K562 (cell line): Measurements from ENCODE around the gene PPT1. TPM values are rescaled to one million over a fixed set of nuclear protein-coding genes. Genes with fewer than 3 reads are reported as not detected.

Experiments
- BCL6 ChIP-seq: fragments of 250-450 bp; sonication (Bioruptor Pico); IDR thresholded peaks from 2 replicates; pipeline ENCODE4 v1.4.0; 2020
- CHD7 ChIP-seq: fragments of 200-600 bp; sonication (generic); IDR thresholded peaks from one replicate; pipeline ENCODE4 v1.6.1; 2012; ENCODE audit warnings: mild to moderate bottlenecking, low read depth, low read length, inconsistent platforms
- E2F5 ChIP-seq: sonication (generic); formaldehyde crosslinking; IDR thresholded peaks from 2 replicates; pipeline ENCODE4 v1.8.0; 2022; ENCODE audit warnings: mild to moderate bottlenecking, missing genetic modification reagents
- ESRRB ChIP-seq: fragments of 250-450 bp; sonication (Bioruptor Pico); IDR thresholded peaks from 2 replicates; pipeline ENCODE4 v1.5.0; 2020; ENCODE audit warnings: mild to moderate bottlenecking, moderate library complexity, borderline replicate concordance
- JUN ChIP-seq, 2 experiments: sonication (generic) in 1 of 2; formaldehyde crosslinking in 1 of 2; IDR thresholded peaks; 2 replicates each; pipeline versions ENCODE4 v1.6.1 to v1.8.0; 2012 to 2022; ENCODE audit warnings: borderline replicate concordance in 2 of 2, mild to moderate bottlenecking in 2 of 2, improper control_type of control experiment in 1 of 2, low read depth in 1 of 2, low read length in 1 of 2, missing genetic modification reagents in 1 of 2
- MXI1 ChIP-seq: IDR thresholded peaks from 2 replicates; pipeline ENCODE4 v1.6.1; 2011; ENCODE audit warnings: low read depth, mild to moderate bottlenecking, improper control_type of control experiment, low read length
- POLR2B ChIP-seq: fragments of 450-650 bp; IDR thresholded peaks from 2 replicates; pipeline ENCODE4 v1.6.1; 2018; ENCODE audit warnings: low read depth; ENCODE audit not compliant: partially characterized antibody
- SMAD3 ChIP-seq: fragments of 450-650 bp; formaldehyde crosslinking; conservative IDR thresholded peaks from 2 replicates; pipeline ENCODE4 v1.4.0; 2020; ENCODE audit warnings: mild to moderate bottlenecking
- SMAD4 ChIP-seq: fragments of 250-450 bp; sonication (Bioruptor Pico); conservative IDR thresholded peaks from 2 replicates; pipeline ENCODE4 v1.8.0; 2021; ENCODE audit warnings: inconsistent platforms, mild to moderate bottlenecking, moderate library complexity
- USF1 ChIP-seq: sonication (generic); formaldehyde crosslinking; IDR thresholded peaks from 2 replicates; pipeline ENCODE4 v1.9.0; 2022; ENCODE audit warnings: mild to moderate bottlenecking, missing genetic modification reagents
- ZHX1 ChIP-seq: fragments of 150-350 bp; conservative IDR thresholded peaks from 2 replicates; pipeline ENCODE4 v1.6.1; 2014; ENCODE audit warnings: low read length
- polyA plus RNA-seq, 8 experiments: library from polyadenylated mRNA; depleted of rRNA in 4 of 8; stranded (reverse) in 5 of 8; unstranded in 3 of 8; fragments of >200 nt; fragmentation: Nextera tagmentation in 2 of 8; fragmentation: Illumina TruSeq in 1 of 8; extraction: Ambion mirVana in 2 of 8; extraction: Trizol in 1 of 8; gene quantifications; 2 replicates each; pipeline versions ENCODE4 v1.2.1 to v1.2.3, GENCODE V29; 2011 to 2014; ENCODE audit warnings: inconsistent platforms in 1 of 8, missing spikeins in 1 of 8
- total RNA-seq, 7 experiments: library from RNA; depleted of rRNA in 6 of 7; stranded (reverse); fragments of >200 nt in 6 of 7; fragmentation: Illumina TruSeq in 2 of 7; extraction: Trizol in 2 of 7; gene quantifications; 2 replicates each; pipeline versions ENCODE4 v1.2.1 to v1.2.3, GENCODE V29; 2011 to 2021; ENCODE audit warnings: low replicate concordance in 1 of 7

PPT1 gene
- total and polyA plus RNA-seq, 9 of the 15 experiments (the other 6 are each of a cell fraction or from before 2014, with no cell fraction given): 72.2 to 285 (median 143) TPM

GRCh38 chr1:40130892-40131291 is 33.8 kb upstream of the PPT1 start (continued):
- TF ChIP-seq E2F5: no peak
- peak; percentile 42; the same call in 1 of the 2 replicates for TF ChIP-seq JUN (IDR thresholded peaks at IDR 0.05; ENCODE audit: borderline replicate concordance, low read depth, low read length)
- TF ChIP-seq JUN (CRISPR knock-in tag; IDR thresholded peaks at IDR 0.05; ENCODE audit: borderline replicate concordance): no peak
- TF ChIP-seq SMAD3: peak; percentile 72; the same call in 1 of the 2 replicates
- TF ChIP-seq MXI1: no peak
- no peak for TF ChIP-seq POLR2B
- peak; percentile 59; the same call in 1 of the 2 replicates for TF ChIP-seq BCL6 (CRISPR knock-in tag)
- TF ChIP-seq ZHX1: no peak
- TF ChIP-seq ESRRB (CRISPR knock-in tag): no peak
- peak; percentile 84 for TF ChIP-seq SMAD4 (CRISPR knock-in tag)
- no peak for TF ChIP-seq USF1 (CRISPR knock-in tag)
- no peak for TF ChIP-seq CHD7
